Cardiac muscle cell (in vitro differentiated cells and primary cell): ENCODE data around the gene UGT1A8. TPM values are rescaled to one million over a fixed set of nuclear protein-coding genes. Genes with fewer than 3 reads are reported as not detected.

Source experiments
- DNase-seq, 2 donors: peaks; one replicate each; pipeline versions ENCODE4 v3.0.0 to v3.0.0-alpha.2; 2010 to 2017; ENCODE audit warnings: low read depth in 1 of 2, low spot score in 1 of 2
- H3K27ac ChIP-seq: fragments of 200-600 bp; sonication (generic); 2 replicates; pipeline ENCODE4 v1.5.1; 2016
- H3K27me3 ChIP-seq: fragments of 200-600 bp; sonication (generic); 2 replicates; pipeline ENCODE4 v1.6.0; 2016; ENCODE audit warnings: control low read depth
- H3K36me3 ChIP-seq: fragments of 200-600 bp; sonication (generic); 2 replicates; pipeline ENCODE4 v1.5.1; 2016; ENCODE audit warnings: control low read depth
- H3K4me1 ChIP-seq: fragments of 200-600 bp; sonication (generic); 2 replicates; pipeline ENCODE4 v1.8.1; 2017; ENCODE audit warnings: low read depth, mild to moderate bottlenecking, mixed run types
- H3K4me3 ChIP-seq: fragments of 200-600 bp; sonication (generic); 2 replicates; pipeline ENCODE4 v1.5.1; 2016; ENCODE audit warnings: mild to moderate bottlenecking
- H3K9me3 ChIP-seq: fragments of 200-600 bp; sonication (generic); 2 replicates; pipeline ENCODE4 v1.5.1; 2017; ENCODE audit warnings: low read depth, mild to moderate bottlenecking, control low read depth
- CTCF ChIP-seq: IDR thresholded peaks from 2 replicates; pipeline ENCODE4 v1.5.1; 2012; ENCODE audit warnings: low read depth, mild to moderate bottlenecking, low read length
- polyA plus RNA-seq: library from polyadenylated mRNA; unstranded; fragments of >200 nt; fragmentation: Nextera tagmentation; extraction: Ambion mirVana; gene quantifications from 2 replicates; pipeline ENCODE4 v1.2.1, GENCODE V29; 2016
- total RNA-seq: library from RNA; depleted of rRNA; stranded (reverse); fragments of >200 nt; gene quantifications from 2 replicates; pipeline ENCODE4 v1.2.3, GENCODE V29; 2016

UGT1A8 gene
- total and polyA plus RNA-seq, 2 experiments from 2014 or later, result not detected

- Histone ChIP-seq H3K27me3 (no peaks in the 10 kb centered on the region), H3K27ac (no peak overlapping the region), H3K4me3 (no peak overlapping the region), H3K9me3 (no peaks in the 10 kb centered on the region), H3K36me3 (no peaks in the 10 kb centered on the region), H3K4me1 (no peaks in the 10 kb centered on the region)
- TF ChIP-seq CTCF, result no peak
- no peak for DNase-seq
Measured at GRCh38 chr2:233680361-233681045, 63.1 kb downstream of the UGT1A8 start.

- DNase-seq, result no peak
- no peaks in the 10 kb centered on the region for H3K9me3 ChIP-seq
- no peaks in the 10 kb centered on the region for H3K4me1 ChIP-seq
- H3K27me3 ChIP-seq, result no peaks in the 10 kb centered on the region
- no peak within 1 kb of the TSS for H3K4me3 ChIP-seq
- no peak for TF ChIP-seq CTCF
- no peaks in the 10 kb centered on the region for H3K36me3 ChIP-seq
- H3K27ac ChIP-seq, result no peak within 1 kb of the TSS
Measured at GRCh38 chr2:233681521-233682099, 64.2 kb downstream of the UGT1A8 start, which contains the start of gene UGT1A7. Gene UGT1A7, plus strand, starts transcription at chr2:233681901. Its CDS starts 37 bp downstream, at chr2:233681938.

- no peak for TF ChIP-seq CTCF
- H3K4me3 ChIP-seq, result no peak overlapping the region
- H3K9me3 ChIP-seq, result no peaks in the 10 kb centered on the region
- DNase-seq, result no peak
- no peaks in the 10 kb centered on the region for H3K4me1 ChIP-seq
- H3K27me3 ChIP-seq, result no peaks in the 10 kb centered on the region
- H3K36me3 ChIP-seq, result no peaks in the 10 kb centered on the region
- H3K27ac ChIP-seq, result no peak overlapping the region
Measured at GRCh38 chr2:233684640-233685039, 67.2 kb downstream of the UGT1A8 start.

GRCh38 chr2:233686928-233687327 is 69.5 kb downstream of the UGT1A8 start:
- no peaks in the 10 kb centered on the region for H3K4me1 ChIP-seq
- TF ChIP-seq CTCF, result no peak
- H3K27ac ChIP-seq, result no peak overlapping the region
- no peaks in the 10 kb centered on the region for H3K36me3 ChIP-seq
- no peak overlapping the region for H3K4me3 ChIP-seq
- no peaks in the 10 kb centered on the region for H3K27me3 ChIP-seq
- DNase-seq, result peak in 1 of 2 donors; percentile 21
- no peaks in the 10 kb centered on the region for H3K9me3 ChIP-seq

- H3K27me3 ChIP-seq, result no peaks in the 10 kb centered on the region
- H3K9me3 ChIP-seq, result no peaks in the 10 kb centered on the region
- no peak for TF ChIP-seq CTCF
- no peak overlapping the region for H3K27ac ChIP-seq
- H3K36me3 ChIP-seq, result no peaks in the 10 kb centered on the region
- no peak for DNase-seq
- H3K4me3 ChIP-seq, result no peak overlapping the region
- H3K4me1 ChIP-seq, result no peaks in the 10 kb centered on the region
Measured at GRCh38 chr2:233688341-233688740, 70.9 kb downstream of the UGT1A8 start.
